GM21786 (cell line): Measurements from ENCODE around the gene ROGDI.

ENCODE experiments used
- ATAC-seq: cut with Tn5 transposase; IDR thresholded peaks from one replicate; pipeline ENCODE4 v1.9.1; 2021; ENCODE audit not compliant: unreplicated experiment

ROGDI gene

GRCh38 chr16:4814542-4815173 is 12.2 kb upstream of the ROGDI start:
- ATAC-seq: no peak

- no peak for ATAC-seq
Measured at GRCh38 chr16:4814046-4814445, 11.6 kb upstream of the ROGDI start.

- no peak for ATAC-seq
Measured at GRCh38 chr16:4813251-4814003, 11.0 kb upstream of the ROGDI start.

- ATAC-seq: no peak
Measured at GRCh38 chr16:4811773-4812172, 9.3 kb upstream of the ROGDI start.

- no peak for ATAC-seq
Measured at GRCh38 chr16:4811242-4811641, 8.8 kb upstream of the ROGDI start.

- ATAC-seq: no peak
Measured at GRCh38 chr16:4806280-4806679, 3.8 kb upstream of the ROGDI start.

- no peak for ATAC-seq
Measured at GRCh38 chr16:4805231-4805630, 2.8 kb upstream of the ROGDI start.

- ATAC-seq: no peak
Measured at GRCh38 chr16:4803898-4804762, 1.7 kb upstream of the ROGDI start.

GRCh38 chr16:4803401-4803844 is 990 bp upstream of the ROGDI start:
- no peak for ATAC-seq

GRCh38 chr16:4802659-4803287 is 340 bp upstream of the ROGDI start:
- ATAC-seq: peak; percentile 88

GRCh38 chr16:4801051-4801961 is 1.1 kb downstream of the ROGDI start:
- no peak for ATAC-seq

GRCh38 chr16:4800290-4801041 is 2.0 kb downstream of the ROGDI start:
- no peak for ATAC-seq

- ATAC-seq: no peak
Measured at GRCh38 chr16:4799171-4799855, 3.1 kb downstream of the ROGDI start.

GRCh38 chr16:4798456-4798855 is 4.0 kb downstream of the ROGDI start:
- no peak for ATAC-seq

GRCh38 chr16:4797805-4798252 is 4.6 kb downstream of the ROGDI start:
- no peak for ATAC-seq

GRCh38 chr16:4796982-4797804 is 5.2 kb downstream of the ROGDI start:
- no peak for ATAC-seq

GRCh38 chr16:4795828-4796572 is 6.4 kb downstream of the ROGDI start:
- no peak for ATAC-seq
